GM23248 (cell line): ENCODE measurements around the gene KCNJ18.
"Not testable (repeated sequence)": the region's sequence is repeated elsewhere in the genome, so short reads cannot be mapped to it uniquely, and the experiment has no call there.

Source experiments
- EZH2 ChIP-seq: fragments of 200-600 bp; sonication (generic); IDR thresholded peaks from 2 replicates; pipeline ENCODE4 v1.6.1; 2018; ENCODE audit warnings: antibody characterized with exemption, mild to moderate bottlenecking; ENCODE audit not compliant: insufficient read depth, poor library complexity, severe bottlenecking
- EZH2phosphoT487 ChIP-seq: fragments of 200-600 bp; sonication (generic); IDR thresholded peaks from 2 replicates; pipeline ENCODE4 v1.6.1; 2018; ENCODE audit warnings: antibody characterized with exemption, moderate library complexity, mild to moderate bottlenecking, low read depth; ENCODE audit not compliant: insufficient read depth

GRCh38 chr17:21693937-21694336 lies 1.6 kb downstream of the KCNJ18 start:
- TF ChIP-seq EZH2, EZH2phosphoT487: not testable (repeated sequence)
